Omental fat pad (tissue), 4 donors: ENCODE data around the gene KIAA1549. TPM values are rescaled to one million over a fixed set of nuclear protein-coding genes. Genes with fewer than 3 reads are reported as not detected.
"Not testable (repeated sequence)": the region's sequence is repeated elsewhere in the genome, so short reads cannot be mapped to it uniquely, and the experiment has no call there.

Experiments used
- ATAC-seq: fragments of 150-250 bp; one replicate; pipeline ENCODE4 v1.9.1; 2016; ENCODE audit warnings: mild to moderate bottlenecking, moderate library complexity; ENCODE audit not compliant: low FRiP score
- DNase-seq: peaks from one replicate; pipeline ENCODE4 v3.0.0-alpha.2; 2019; ENCODE audit warnings: low spot score
- CTCF ChIP-seq, 3 donors: fragments of 450-650 bp; IDR thresholded peaks; one replicate each; pipeline ENCODE4 v1.5.1; 2016 to 2017; ENCODE audit warnings: antibody characterized with exemption in 3 of 3, mild to moderate bottlenecking in 3 of 3, moderate library complexity in 2 of 3
- total RNA-seq, 4 donors: library from RNA; depleted of rRNA; stranded (reverse); fragments of >200 nt; gene quantifications; one replicate each; pipeline ENCODE4 v1.1.0, GENCODE V29; 2016

KIAA1549 gene
- total RNA-seq, 4 donors from 2014 or later = 1.2 to 1.6 (median 1.4) TPM

- DNase-seq = no peak
- no peak for TF ChIP-seq CTCF (IDR thresholded peaks at IDR 0.05)
- peak; percentile 24 for ATAC-seq
Measured at GRCh38 chr7:138982204-138982623, 1.0 kb upstream of the KIAA1549 start.

DNA sequence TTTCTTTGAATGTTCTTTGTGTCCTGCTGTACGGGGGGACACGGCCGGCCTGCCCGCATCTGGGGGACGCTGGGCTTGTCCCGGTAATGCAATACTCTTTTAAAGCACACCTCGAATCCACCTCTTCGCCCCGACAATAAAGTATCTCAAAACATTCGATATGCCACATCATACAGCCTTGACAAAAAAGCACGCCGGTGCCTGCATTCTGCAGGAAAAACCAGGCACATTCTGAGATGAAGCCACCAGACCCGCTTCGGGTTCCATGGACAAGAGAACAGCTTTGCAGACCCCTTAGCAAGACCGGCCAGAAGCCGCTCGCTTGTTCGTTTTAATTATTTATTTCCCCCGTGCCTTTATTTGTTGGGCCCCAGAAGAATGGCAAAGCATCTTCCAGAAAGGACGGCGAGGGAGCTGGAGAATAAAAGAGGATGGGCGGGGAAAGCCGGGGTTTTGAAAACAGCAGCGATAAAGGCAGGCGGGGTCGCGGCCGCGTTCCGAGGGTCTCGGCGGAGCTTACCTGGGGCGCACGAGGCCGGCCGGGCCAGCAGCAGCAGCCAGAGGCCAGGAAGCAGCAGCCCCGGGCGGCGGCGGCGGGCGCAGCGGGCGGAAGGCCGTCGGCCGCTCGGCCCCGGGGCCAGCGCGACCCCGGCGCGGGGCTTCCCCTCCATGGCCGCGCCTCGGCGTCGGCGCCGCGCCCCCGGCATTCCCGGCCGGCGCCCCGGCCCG lies 462 bp downstream of the KIAA1549 start:
- ATAC-seq (peak; percentile 33), DNase-seq (no peak)
- no peak for TF ChIP-seq CTCF (IDR thresholded peaks at IDR 0.05)

DNA sequence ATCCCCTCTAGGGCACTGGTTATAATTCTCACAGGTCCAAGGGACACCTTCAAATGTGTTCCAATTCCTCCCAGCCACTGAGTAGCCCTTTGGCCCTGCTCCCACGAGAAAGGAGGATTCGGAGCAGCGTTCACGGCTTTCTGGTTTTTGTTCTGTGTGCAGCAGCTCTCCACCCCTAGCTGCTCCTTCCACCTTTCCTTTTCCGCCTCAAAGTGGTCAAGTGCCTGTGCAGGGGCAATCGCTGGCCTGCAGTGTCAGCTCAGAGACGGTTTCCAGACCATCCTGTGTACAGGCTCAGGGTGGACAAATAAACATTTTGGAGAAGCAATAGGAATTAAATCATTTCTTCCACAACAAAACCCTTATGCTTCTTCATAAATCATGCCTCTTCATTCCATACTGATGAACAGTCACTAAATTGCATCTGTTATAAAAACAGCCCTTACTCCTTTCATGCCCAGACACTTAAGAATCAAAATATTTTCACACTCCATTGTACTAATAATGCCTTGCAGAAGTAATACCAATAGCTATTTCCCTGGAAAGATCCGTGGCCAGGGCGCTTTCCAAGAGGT lies 1.1 kb downstream of the KIAA1549 start:
- ATAC-seq (no peak), DNase-seq (no peak)
- TF ChIP-seq CTCF (IDR thresholded peaks at IDR 0.05) = no peak

- ATAC-seq = no peak
- DNase-seq = no peak
- no peak for TF ChIP-seq CTCF (IDR thresholded peaks at IDR 0.05)
Measured at GRCh38 chr7:138979226-138979979, 1.8 kb downstream of the KIAA1549 start.

- DNase-seq (no peak), ATAC-seq (no peak)
- no peak for TF ChIP-seq CTCF (IDR thresholded peaks at IDR 0.05)
Measured at GRCh38 chr7:138978541-138979184, 2.5 kb downstream of the KIAA1549 start.

DNA sequence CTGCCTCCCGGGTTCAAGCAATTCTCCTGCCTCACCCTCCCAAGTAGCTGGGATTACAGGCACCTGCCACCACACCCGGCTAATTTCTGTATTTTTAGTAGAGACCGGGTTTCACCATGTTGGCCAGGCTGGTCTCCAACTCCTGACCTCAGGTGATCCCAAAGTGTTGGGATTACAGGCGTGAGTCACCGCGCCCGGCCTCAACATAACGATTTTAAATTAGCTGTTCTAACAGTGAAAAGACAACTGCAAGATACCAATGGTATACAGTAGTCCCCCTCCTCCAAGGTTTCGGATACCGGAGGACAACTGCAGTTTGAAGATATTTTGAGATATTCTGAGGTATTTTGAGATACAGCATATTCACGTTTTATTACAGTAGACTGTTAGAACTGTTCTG lies 5.0 kb downstream of the KIAA1549 start:
- not testable (repeated sequence) for DNase-seq, ATAC-seq
